ENCODE results near the gene ADGRB3. TPM values are rescaled to one million over a fixed set of nuclear protein-coding genes. Genes with fewer than 3 reads are reported as not detected.

ADGRB3 gene
- total and polyA plus RNA-seq, 10 of the 15 experiments (the other 5 are each of a cell fraction or from before 2014, with no cell fraction given), result 0.03 to 0.06 TPM; not detected in 8

GRCh38 chr6:68673255-68673654 is 38.2 kb downstream of the ADGRB3 start:
- H4K20me1 ChIP-seq (ENCODE audit: control insufficient read depth, insufficient read depth), result no peaks in the 10 kb centered on the region
- no peak overlapping the region for H3K27ac ChIP-seq (ENCODE audit: control insufficient read depth, insufficient read depth)
- ChIA-PET CTCF (interaction anchor here (0.6 kb wide), 1 partner anchor 41 kb away, joined by 3 read pairs; no protein-coding TSS in a partner anchor), RAD21 (ENCODE audit: unreplicated experiment) (no interaction called here), POLR2A (no interaction called here), SMC1A (ENCODE audit: uncharacterized antibody, unreplicated experiment) (no interaction called here)
- no peaks in the 10 kb centered on the region for H3K9me3 ChIP-seq (replicated peaks; ENCODE audit: control insufficient read depth, insufficient read depth, low read length)
- intact Hi-C loops (cut with micrococcal nuclease; ENCODE audit: unreplicated experiment) (no loop called here), in situ Hi-C loops (cut with MboI) (no loop called here)
- no TSS peak for BruUV-seq (replicated peaks)
- no peaks in the 10 kb centered on the region for H3K4me1 ChIP-seq (ENCODE audit: control insufficient read depth, insufficient read depth, low read length)
- TF ChIP-seq POLR2AphosphoS2 (IDR thresholded peaks at IDR 0.05; ENCODE audit: low read depth, low read length), result no peak
- TF ChIP-seq JUND (IDR thresholded peaks at IDR 0.05; ENCODE audit: low read depth, low read length), result no peak
- TF ChIP-seq ZNF207 (IDR thresholded peaks at IDR 0.05; ENCODE audit: borderline replicate concordance), result no peak
- no peak for TF ChIP-seq SMARCA5 (IDR thresholded peaks at IDR 0.05)
- no peak for TF ChIP-seq TCF3 (IDR thresholded peaks at IDR 0.05; ENCODE audit: borderline replicate concordance, insufficient read depth, low read depth, low read length)
- TF ChIP-seq NBN (IDR thresholded peaks at IDR 0.05), result no peak
- TF ChIP-seq CREB1 (IDR thresholded peaks at IDR 0.05; ENCODE audit: low read depth), result no peak
- TF ChIP-seq, protein P1, sequence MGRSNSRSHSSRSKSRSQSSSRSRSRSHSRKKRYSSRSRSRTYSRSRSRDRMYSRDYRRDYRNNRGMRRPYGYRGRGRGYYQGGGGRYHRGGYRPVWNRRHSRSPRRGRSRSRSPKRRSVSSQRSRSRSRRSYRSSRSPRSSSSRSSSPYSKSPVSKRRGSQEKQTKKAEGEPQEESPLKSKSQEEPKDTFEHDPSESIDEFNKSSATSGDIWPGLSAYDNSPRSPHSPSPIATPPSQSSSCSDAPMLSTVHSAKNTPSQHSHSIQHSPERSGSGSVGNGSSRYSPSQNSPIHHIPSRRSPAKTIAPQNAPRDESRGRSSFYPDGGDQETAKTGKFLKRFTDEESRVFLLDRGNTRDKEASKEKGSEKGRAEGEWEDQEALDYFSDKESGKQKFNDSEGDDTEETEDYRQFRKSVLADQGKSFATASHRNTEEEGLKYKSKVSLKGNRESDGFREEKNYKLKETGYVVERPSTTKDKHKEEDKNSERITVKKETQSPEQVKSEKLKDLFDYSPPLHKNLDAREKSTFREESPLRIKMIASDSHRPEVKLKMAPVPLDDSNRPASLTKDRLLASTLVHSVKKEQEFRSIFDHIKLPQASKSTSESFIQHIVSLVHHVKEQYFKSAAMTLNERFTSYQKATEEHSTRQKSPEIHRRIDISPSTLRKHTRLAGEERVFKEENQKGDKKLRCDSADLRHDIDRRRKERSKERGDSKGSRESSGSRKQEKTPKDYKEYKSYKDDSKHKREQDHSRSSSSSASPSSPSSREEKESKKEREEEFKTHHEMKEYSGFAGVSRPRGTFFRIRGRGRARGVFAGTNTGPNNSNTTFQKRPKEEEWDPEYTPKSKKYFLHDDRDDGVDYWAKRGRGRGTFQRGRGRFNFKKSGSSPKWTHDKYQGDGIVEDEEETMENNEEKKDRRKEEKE (IDR thresholded peaks at IDR 0.05), result no peak
- TF ChIP-seq EP300 (IDR thresholded peaks at IDR 0.05; ENCODE audit: borderline replicate concordance in 1 of 2, control insufficient read depth in 1 of 2, low read depth in 2 of 2, low read length in 2 of 2), result no peak
- no peak for TF ChIP-seq ZNF687 (IDR thresholded peaks at IDR 0.05)
- no peak for TF ChIP-seq NFIC (IDR thresholded peaks at IDR 0.05; ENCODE audit: low read depth, low read length)
- no peak for TF ChIP-seq TAF1 (IDR thresholded peaks at IDR 0.05; ENCODE audit: borderline replicate concordance, low read depth, low read length)
- no peak for TF ChIP-seq POLR2A (IDR thresholded peaks at IDR 0.05; ENCODE audit: low read depth, low read length)
- no peak for TF ChIP-seq SUZ12 (IDR thresholded peaks at IDR 0.05; ENCODE audit: unreplicated experiment)
- TF ChIP-seq, protein P2, sequence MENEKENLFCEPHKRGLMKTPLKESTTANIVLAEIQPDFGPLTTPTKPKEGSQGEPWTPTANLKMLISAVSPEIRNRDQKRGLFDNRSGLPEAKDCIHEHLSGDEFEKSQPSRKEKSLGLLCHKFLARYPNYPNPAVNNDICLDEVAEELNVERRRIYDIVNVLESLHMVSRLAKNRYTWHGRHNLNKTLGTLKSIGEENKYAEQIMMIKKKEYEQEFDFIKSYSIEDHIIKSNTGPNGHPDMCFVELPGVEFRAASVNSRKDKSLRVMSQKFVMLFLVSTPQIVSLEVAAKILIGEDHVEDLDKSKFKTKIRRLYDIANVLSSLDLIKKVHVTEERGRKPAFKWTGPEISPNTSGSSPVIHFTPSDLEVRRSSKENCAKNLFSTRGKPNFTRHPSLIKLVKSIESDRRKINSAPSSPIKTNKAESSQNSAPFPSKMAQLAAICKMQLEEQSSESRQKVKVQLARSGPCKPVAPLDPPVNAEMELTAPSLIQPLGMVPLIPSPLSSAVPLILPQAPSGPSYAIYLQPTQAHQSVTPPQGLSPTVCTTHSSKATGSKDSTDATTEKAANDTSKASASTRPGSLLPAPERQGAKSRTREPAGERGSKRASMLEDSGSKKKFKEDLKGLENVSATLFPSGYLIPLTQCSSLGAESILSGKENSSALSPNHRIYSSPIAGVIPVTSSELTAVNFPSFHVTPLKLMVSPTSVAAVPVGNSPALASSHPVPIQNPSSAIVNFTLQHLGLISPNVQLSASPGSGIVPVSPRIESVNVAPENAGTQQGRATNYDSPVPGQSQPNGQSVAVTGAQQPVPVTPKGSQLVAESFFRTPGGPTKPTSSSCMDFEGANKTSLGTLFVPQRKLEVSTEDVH (IDR thresholded peaks at IDR 0.05; ENCODE audit: low read depth, partially characterized antibody), result no peak
- TF ChIP-seq ESRRA (IDR thresholded peaks at IDR 0.05; ENCODE audit: low read length), result no peak
- no peak for TF ChIP-seq IKZF1 (conservative IDR thresholded peaks at IDR 0.05)
- H3K4me2 ChIP-seq (ENCODE audit: control insufficient read depth, insufficient read depth), result no peak overlapping the region
- no peak overlapping the region for H2AFZ ChIP-seq (ENCODE audit: control insufficient read depth, low read depth, low read length)
- no peaks in the 10 kb centered on the region for H3K36me3 ChIP-seq (ENCODE audit: control insufficient read depth in 2 of 2, insufficient read depth in 2 of 2, low read length in 1 of 2)
- no peak overlapping the region for H3K9ac ChIP-seq (ENCODE audit: control insufficient read depth, insufficient read depth, low read length)
- H3K79me2 ChIP-seq (ENCODE audit: control insufficient read depth, insufficient read depth, low read length), result no peaks in the 10 kb centered on the region
- ATAC-seq (no peak), FAIRE-seq (no peak), DNase-seq (ENCODE audit: low read depth, low spot score) (no peak)
- H3K27me3 ChIP-seq (replicated peaks in 1 of 2; ENCODE audit: control insufficient read depth in 2 of 2, insufficient read depth in 2 of 2, low read length in 1 of 2), result no peaks in the 10 kb centered on the region
- H3K4me3 ChIP-seq, result no peak overlapping the region
